Endothelial cell of umbilical vein (primary cell): ENCODE data around the gene CCDC74A.
"Not testable (repeated sequence)": the region's sequence is repeated elsewhere in the genome, so short reads cannot be mapped to it uniquely, and the experiment has no call there.

Experiments
- CTCF ChIP-seq, 2 donors: IDR thresholded peaks; 1 replicate in 1 of 2; 2 replicates in 1 of 2; pipeline ENCODE4 v1.5.1; 2011; ENCODE audit warnings: low read length in 2 of 2, mild to moderate bottlenecking in 2 of 2, moderate library complexity in 2 of 2, control low read depth in 1 of 2, inconsistent platforms in 1 of 2, low read depth in 1 of 2; ENCODE audit not compliant: insufficient read depth in 1 of 2; ENCODE audit errors: extremely low read depth in 1 of 2
- EZH2 ChIP-seq: IDR thresholded peaks from 2 replicates; pipeline ENCODE4 v1.6.1; 2012; ENCODE audit warnings: borderline replicate concordance, low read depth, mild to moderate bottlenecking, moderate library complexity, low read length, inconsistent platforms; ENCODE audit not compliant: severe bottlenecking
- JUN ChIP-seq: IDR thresholded peaks from 2 replicates; pipeline ENCODE4 v1.6.1; 2011; ENCODE audit warnings: borderline replicate concordance, low read depth; ENCODE audit not compliant: insufficient read length, insufficient read depth

- not testable (repeated sequence) for TF ChIP-seq JUN; CTCF (IDR thresholded peaks at IDR 0.05; ENCODE audit: extremely low read depth in 1 of 2, insufficient read depth in 1 of 2, low read depth in 1 of 2, low read length in 2 of 2); EZH2
Observed at GRCh38 chr2:131544006-131544812, 16.5 kb downstream of the CCDC74A start.
